ENCODE data around the gene DESI2. TPM values are rescaled to one million over a fixed set of nuclear protein-coding genes. Genes with fewer than 3 reads are reported as not detected.

Gene DESI2
- total RNA-seq, 2 experiments from 2014 or later, result 40.6 to 57.5 TPM

Small RNA genes within 50 kb of the gene (small RNA-seq; reads per million reads assigned to genes)
- gene AL451007.1, result not detected

Other genes starting within 250 kb of the DESI2 start
- 35.2 and 36.5 TPM in 2 replicates for gene ADSS2, start 201.2 kb upstream of the DESI2 start, total RNA-seq (2014; rRNA removed; shearing (Covaris generic))
- gene ADSS2, start 201.2 kb upstream of the DESI2 start, total RNA-seq (2022), result 49.0 and 54.6 TPM in 2 replicates
- gene CATSPERE, start 191.9 kb upstream of the DESI2 start, total RNA-seq (2014; rRNA removed; shearing (Covaris generic)), result 0.41 TPM in 1 of 2 replicates, not detected in the other
- 0.79 and 1.1 TPM in 2 replicates for gene CATSPERE, start 191.9 kb upstream of the DESI2 start, total RNA-seq (2022)
- gene COX20, start 182.5 kb downstream of the DESI2 start, total RNA-seq (2014; rRNA removed; shearing (Covaris generic)), result 12.7 and 12.9 TPM in 2 replicates
- gene COX20, start 182.5 kb downstream of the DESI2 start, total RNA-seq (2022), result 26.3 and 28.3 TPM in 2 replicates
- gene HNRNPU, start 211.4 kb downstream of the DESI2 start, total RNA-seq (2014; rRNA removed; shearing (Covaris generic)), result 426 and 592 TPM in 2 replicates
- gene HNRNPU, start 211.4 kb downstream of the DESI2 start, total RNA-seq (2022), result 610 and 650 TPM in 2 replicates